Stimulated activated CD4-positive, alpha-beta T cell treated with anti-CD3 and anti-CD28 coated beads, Interleukin-1b, Interleukin-23, amount 100 ng/mL, for 1 hour (primary cell): ENCODE measurements around the gene PIK3AP1.

Source experiments
- DNase-seq, 2 donors: peaks; one replicate each; pipeline ENCODE4 v3.0.0-alpha.2; 2020; ENCODE audit warnings: low read depth in 2 of 2

The PIK3AP1 gene

DNA sequence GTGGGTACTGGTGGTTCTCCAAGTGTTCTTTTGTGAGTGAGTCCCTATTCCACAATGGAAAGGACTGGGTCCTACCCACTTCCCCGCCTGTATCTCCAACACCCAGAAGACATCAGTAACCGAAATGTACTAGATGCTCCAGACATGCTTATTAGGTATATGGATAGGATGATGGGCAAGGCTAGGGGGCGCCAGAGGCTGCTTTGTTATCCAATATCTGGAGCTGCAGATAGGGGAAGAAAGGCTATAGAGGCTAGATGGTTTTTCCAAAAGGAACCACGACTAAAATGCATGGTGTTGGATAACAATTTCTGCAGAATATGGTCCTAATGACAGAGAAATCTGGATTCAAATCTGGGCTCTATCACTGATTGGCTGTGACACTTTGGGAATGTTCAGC lies 77.3 kb downstream of the PIK3AP1 start:
- DNase-seq, result no peak

DNA sequence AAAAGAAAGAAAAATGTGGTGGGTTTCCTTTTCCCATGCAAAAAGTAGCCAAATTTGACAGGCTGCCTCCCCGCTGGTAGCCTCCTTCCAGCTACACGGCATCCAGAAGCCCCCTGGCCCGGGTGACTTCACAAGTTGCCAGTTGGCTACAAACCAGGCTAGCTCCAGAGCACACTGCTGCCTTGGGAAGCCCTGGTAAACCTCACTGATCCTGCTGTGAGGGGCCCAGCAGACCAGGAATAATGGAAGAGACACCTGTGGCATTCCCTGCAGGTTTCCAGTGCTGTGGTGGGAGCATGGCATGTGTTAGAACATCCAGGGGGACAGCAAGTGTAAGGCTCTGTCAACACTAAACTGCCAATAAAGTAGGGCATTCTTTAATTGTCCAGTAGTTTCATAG lies 77.8 kb downstream of the PIK3AP1 start:
- no peak for DNase-seq

DNA sequence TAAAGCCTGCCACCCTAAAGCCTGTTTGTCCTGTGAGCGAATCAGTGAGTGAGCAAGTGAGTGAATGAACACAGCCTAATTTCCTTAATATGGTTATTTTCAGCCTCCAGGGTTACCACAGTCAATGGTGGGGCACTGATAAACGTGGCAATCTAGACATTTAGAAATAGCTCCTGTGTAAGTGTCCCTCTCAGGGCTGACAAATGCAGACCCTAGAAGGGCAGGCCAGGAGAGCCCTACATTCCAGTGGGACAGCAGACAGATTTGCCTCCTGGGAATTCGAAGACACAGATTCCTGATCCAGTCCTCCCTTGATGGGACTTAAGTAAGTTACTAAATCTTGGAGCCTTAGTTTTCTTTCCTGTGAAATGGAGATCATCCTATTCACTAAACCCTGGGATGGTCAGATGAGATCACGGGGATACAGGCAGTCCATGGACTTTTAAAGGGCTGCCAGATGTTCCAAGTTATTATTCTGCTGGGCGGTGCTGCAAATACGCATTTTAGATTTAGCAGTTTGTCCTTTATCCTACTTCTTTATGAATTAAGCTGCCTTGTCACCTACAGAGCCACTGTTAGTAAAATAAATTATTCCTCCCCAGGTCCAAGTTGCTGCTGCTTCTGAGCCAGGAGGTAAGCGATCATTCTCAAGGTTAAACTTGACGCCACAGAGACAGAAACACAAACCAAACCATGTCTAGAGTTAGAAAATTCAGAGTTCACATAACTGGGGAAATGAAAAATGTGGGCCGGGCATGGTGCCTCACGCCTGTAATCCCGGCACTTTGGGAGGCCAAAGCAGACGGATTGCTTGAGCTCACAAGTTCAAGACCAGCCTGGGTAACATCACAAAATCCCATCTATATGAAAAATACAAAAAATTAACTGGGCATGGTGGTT lies 78.7 kb downstream of the PIK3AP1 start:
- DNase-seq, result no peak

DNA sequence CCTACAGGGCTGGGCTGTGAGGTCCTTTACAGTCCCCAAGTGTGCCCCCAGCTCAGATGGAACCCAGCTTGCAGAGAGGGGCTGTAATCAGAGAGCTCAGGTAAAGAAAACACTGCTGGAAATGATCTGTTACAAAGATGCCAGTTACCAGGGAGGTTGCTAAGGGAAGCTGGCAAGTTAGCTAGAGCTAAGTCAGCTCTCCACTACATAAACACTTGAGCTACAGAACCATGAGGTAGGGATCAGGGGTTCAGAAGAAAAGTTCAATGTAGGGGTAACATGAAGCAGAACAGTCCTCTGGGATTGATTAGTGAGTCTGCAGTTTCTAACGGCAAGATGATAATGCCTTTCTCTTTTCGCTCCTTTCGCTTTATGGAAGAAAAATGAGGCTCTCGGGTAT lies 80.4 kb downstream of the PIK3AP1 start:
- DNase-seq, result no peak

DNA sequence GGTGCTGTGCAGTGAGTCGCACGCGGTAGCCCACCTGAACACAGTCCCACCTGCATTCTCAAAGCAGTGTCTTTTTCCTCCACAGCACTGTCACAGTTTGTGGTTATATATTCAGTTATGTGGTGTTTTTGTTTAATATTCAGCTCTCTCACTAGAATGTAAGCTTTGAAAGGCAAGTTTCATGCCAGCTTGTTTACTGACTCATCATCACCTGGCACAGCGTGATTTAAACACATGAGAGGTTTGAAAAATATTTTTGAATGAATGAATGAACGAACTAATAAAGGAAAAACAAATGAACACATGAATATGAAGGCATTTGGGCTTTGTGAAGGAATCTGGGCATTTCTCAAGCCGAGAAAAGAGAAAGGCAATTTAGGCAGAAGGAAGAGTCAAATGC lies 81.6 kb downstream of the PIK3AP1 start:
- no peak for DNase-seq

DNA sequence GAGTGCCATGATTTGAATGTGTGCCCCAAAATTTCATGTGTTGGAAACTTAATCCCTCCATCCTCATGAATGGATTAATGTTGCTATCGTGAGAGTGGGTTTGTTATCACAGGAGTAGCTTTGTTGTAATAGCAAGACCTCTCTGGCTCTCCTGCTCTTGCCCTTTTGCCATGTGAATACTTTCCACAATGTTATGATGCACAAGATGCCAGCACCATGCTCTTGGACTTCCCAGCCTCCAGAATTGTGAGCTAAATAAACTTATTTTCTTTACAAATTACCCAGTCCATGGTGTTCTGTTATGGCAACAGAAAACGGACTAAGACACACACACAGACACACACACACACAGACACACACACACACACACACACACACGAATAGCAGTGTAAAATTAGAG lies 82.2 kb downstream of the PIK3AP1 start:
- DNase-seq, result no peak

DNA sequence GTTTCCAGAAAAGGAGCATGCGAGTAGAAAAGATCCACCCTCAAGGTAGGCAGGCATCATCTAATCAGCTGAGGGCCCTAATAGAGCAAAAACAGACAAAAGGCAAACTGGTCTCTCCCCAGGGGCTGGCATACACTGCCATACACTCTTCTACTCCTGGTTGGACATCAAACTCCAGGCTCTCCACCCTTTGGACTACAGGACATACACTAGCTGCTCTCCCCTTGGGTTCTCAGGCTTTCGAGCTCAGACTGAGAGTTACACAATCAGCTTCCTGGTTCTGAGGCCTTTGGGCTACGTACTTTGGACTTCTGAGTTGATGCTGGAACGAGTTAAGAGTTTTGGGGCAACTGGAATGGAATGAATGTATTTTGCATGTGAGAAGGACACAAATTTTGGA lies 82.6 kb downstream of the PIK3AP1 start:
- DNase-seq, result no peak

DNA sequence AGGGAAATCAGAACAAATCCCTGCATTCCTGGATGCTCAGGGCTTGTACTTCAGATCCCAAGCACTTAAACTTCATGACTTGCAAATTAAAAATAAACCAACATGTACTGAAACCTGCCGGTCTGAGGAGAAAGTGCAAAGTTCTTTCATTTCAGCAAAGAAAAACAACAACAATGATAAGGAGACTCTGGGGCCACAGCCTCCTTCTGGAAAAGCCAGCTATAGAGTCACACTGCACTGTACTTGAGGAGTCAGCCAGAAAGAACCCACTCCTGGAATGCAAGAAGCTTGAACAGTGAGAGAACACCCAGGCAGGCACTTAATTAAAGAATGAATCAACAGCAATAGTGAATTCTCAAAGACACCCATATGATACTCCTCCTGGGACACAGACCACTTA lies 83.8 kb downstream of the PIK3AP1 start:
- DNase-seq, result no peak

DNA sequence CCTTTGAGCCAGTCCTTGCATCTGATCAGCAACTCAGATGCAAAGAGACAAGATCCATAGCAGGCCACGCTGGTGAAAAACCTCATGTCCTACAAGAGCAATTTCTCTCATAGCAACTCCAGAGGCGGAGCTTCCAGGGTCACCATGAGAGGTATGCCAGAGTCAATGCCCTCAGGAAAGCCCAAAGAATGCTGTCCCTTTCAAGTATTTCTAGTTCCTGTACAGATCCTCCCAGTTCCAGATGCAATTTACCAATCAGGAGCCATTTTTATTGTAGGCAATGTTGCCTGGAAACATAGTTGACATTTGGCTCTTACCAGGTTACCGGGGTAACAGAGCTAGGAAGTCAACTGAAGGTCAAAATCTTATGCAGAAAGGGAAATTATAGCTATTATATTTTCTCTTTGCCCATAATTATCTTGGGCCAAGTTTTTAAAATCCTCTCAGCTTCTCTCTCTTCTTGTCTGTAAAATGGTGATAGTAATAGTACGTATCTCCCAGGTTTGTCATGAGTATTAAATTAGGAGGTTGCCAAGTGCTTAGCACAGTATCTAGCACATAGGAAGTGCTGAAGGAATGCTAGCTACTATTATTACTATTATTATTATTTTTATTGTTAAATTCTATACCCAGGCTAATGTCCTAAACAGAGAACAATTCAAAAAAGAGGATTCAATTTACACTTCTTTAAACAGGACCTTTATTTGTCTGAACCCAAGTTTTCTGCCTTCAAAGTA lies 87.2 kb downstream of the PIK3AP1 start:
- DNase-seq, result no peak

DNA sequence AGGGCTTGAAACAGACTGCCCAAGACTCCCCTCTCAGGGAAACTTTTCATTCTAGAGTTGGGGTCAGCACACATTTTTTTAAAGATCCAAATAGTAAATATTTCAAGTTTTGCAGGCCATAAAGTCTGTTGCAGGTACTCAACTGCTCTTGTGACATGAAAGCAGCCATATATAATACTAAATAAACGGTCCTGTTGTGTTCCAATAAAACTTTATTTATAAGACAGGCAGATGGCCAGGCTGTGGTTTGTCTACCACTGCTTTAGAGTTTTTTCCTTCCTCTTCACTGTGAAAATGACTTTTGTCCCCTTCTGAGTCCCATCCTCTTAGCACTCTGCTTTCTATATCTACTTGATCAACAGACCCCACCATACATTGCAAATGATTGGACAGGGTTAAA lies 93.0 kb downstream of the PIK3AP1 start:
- no peak for DNase-seq

DNA sequence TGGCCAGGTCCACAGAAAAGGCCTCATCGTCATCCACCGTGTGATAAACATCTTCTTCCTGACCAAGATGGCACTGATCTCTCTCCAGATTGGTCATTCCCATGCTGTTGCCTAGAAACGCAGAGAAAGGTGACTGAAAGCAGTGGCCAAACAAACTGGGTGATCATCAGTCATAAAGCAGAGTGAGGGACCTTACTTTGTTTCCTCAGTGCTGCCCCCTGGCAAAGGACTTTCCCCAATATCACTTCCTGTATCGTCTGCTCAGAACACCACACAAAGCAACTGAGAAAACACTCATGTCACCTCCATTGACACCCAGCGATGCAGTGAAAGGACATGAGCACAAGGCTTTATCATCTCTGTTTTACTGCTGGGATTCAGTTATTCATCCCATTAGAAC lies 93.5 kb downstream of the PIK3AP1 start:
- DNase-seq, result no peak

DNA sequence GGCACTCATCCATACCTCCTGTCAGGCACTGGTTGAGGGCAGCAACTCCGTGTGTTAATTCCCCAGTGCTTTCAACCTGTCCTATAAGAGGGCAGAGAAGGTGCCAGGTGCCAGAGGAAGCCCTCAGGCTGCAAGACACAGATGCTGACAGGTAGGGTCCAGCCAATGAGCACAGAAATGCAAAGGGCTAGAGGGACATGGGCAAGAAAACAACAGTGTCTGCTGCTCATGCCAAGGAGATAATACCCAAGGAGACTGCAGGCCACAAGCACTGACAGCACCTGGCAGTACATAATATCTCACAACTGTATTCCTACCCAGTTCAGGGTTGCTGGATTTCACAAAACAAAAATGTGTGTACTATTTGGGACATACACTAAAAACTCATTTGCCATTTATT lies 95.1 kb downstream of the PIK3AP1 start:
- no peak for DNase-seq

DNA sequence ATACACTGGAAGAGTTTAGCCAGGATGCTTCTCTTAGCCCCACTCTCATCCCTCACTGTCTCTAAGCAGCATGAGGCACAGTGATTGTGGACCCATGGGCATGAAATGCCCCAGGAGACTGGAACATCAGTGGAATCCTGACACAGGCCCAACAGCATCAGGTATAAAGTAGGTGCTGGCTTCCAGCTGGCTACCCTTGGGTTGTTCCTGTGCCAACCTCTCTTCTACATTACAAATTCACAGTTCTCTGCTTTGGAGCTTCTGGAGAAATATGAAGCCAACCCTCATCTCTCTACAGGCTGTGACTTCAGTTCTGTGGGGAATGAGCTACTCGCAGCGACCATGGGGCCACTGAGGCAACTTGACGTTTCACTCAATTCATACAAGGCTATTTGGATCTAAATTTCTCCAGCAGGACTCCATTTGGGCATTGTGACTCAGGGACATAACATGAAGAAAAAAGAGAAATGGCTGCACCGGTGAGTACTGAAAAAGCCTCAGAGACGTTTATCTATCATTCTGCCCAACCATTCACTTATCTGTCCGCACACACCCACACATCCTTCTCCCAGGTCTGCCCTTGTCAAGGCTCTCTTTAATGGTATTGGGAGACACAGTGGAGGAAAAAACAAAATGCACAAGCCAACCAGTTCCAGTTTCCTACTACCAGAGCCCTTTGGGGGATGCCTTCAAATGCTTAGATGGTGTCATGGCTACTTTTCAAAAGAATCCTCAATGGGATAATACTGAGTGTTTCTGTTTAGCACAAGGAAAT lies 98.1 kb downstream of the PIK3AP1 start:
- DNase-seq, result no peak

DNA sequence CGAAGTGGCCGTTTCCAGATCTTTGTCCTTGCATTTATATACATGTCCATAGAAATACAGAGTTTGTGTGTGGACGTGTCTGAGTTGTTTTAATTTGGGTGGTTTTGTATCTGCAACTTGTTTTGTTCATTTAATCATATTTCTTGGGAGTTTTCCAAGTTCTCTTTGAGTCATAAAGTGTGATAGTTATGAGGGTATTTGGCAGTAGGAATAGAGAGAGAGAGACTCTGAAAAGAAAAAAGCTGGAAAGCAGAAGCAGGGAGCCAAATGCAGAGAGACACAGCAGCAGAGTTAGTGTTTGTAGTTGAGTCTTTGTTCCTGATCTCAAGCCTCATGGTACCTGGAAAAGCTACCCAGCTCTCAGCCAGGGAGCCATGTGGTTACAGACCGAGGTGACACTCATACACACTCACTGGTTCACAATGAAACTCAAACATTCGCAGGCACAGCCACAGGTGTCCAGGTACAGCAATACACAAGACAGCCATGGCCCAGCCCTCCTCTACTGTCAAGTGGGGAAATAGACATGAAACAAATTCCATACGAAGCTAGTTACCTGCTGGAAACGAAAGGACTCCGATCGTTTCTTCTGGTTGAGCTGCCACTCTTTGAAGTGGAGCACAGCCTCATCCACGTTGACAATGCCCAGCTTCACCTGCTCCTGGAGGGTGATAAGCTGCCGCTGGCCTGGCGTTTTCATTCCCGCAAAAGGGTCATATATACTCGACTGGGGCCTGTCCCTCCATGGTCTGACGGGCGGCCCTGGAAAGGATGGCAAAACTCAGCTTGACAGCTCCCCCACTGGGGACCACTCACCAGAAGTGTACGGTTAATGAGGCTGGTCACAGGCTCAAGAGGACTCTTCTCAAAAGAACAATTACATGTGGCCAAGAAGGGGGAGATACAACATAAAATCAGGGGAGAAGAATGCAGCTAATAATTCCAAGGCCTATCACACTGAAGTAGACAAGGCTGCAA lies 100.2 kb downstream of the PIK3AP1 start:
- no peak for DNase-seq

DNA sequence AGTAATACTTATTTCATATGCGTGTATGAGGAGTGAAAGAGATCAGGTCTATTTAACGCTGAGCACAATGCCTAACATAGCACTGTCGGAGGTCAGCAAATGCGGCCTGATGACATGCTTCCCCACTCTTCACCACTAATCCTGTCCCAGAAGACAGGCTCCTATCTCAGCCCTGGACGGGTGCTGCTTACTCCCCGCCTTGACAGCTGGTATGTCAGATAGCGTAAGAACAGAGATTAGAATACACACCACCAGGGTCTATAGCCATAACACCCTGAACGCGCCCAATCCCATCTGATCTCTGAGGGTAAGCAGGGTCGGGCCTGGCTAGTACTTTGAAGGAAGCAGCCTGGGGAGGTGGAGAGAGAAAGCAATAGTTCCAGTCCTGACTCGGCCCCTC lies 101.2 kb downstream of the PIK3AP1 start:
- DNase-seq, result no peak

DNA sequence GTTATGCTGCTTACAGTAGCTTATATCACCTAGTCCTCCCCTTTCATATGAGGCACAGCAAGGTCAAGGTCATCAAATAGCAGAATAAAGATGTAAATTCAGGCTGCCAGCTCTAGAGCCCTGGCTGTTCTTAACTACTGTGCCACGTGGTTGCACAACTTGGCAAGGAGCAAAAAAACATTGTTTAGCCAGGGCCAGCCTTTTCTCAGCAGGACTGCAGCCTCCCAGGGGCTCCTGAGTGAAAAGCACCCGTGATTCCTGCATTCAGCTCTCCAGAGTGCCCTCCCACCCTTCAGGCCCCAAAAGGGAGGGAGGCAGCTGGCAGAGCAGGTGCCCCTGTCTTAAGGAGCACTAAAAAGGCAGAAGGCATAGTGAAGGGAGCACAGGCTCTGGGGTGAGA lies 101.7 kb downstream of the PIK3AP1 start:
- DNase-seq, result no peak

DNA sequence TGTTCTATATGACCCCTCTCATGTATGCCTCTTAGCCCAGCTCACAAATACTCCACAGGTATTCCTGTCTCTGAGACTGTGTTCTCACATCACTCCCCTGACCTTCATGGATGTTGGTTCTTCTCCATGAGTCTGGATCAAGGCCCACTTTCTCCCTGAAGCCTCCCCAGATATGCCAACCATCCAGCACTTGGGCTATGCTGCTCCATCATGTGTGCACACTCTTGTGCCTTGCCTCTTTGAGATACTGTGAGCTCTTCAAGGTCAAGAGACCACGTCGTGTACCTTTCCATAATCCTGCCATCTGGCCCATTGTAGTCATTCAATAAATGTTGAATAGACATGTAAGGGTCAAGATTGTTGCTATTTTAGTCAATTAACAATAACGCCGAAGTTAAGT lies 103.4 kb downstream of the PIK3AP1 start:
- no peak for DNase-seq

DNA sequence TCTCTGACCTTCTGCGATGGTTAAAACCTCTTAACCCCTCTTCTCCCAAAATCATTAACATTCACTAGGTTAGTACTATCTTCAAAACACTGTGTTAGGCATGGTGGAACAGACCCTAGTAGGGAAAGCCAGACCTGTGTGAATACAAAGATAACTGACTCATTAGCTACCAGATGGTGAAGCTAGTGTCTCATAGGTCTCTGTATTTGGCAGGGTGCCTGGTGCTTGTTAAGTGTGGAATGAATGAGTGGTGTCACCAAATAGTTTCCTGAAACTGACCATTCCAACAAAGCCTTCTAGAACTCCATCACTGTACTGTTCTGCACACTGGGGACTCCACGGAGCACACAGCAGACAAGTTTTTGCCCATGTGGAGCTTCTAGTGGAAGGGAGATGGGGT lies 105.8 kb downstream of the PIK3AP1 start:
- DNase-seq, result no peak

DNA sequence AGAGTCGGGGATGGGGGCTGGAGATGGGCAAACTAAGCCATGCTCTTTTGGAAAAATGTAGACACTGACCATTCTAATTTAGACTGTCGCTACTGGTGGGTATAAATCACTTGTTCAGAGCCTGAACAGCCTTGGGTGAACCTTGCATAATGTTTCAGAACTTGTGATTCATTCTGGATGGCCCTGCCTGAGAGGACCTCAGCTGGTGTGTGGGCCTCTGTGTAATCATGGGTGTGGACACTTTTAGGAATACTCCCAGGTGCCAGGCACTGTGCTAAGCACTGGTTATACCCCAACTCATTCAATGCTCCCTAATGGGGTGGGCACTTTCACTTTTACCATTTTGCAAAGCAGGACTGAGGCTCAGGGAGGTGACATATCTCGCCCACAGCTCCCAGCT lies 106.7 kb downstream of the PIK3AP1 start:
- DNase-seq, result no peak

DNA sequence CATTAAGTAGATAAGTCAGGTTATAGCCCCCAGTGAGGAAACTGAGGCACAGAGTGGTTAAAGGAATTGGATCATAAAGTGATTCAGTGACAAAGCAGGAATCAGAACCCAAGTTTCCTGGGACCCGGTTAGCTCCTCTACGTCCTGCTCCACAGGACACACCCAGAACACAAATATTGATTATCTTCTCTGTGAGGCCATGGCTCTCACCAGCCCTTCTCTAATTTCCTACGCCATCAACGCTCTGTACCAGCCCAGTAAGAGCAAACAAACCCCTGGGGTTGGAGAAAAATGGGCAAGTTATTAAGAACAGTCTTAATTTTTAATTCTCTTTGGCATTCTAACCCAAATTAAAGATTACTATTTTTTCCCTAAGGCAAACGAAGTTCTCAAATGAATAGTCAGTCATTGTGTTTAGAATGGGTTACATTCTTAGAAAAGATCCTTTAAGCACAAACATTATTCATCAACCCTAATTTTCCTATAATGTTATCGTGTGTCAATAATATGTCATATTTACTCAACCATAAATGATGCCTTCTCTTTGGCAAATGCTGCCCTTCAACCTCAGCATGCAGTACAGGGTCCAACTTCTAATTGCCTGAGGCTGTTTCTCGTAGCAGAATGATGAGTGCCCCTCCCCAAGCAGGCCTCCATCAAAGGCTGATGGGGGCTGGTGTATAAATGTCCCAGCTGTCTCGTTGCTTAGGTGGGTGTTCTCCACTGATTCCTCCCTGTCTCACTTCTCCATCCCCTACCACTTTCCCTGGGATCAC lies 108.1 kb downstream of the PIK3AP1 start:
- no peak for DNase-seq

DNA sequence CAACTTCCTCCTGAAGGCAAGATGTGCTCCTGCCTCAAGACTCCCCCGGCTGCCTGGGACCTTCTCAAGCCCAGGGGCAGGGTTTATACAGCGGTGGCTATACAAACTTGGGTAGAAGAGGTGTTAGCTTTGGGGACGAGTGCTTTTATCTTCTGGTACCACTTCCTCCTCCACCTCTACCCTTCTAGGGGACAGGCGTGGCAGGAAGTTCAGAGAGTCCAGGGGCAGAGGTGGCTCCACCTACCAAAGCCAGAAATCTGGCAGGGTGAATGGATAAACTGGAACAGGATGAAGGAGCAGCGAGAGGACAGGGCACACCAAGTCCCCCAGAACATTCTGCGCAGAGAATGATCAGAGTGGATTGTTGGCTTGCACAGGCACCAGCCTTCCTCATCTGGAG lies 109.5 kb downstream of the PIK3AP1 start:
- DNase-seq, result no peak
